SU-DHL-6 (cell line): Measurements from ENCODE around the gene FRZB.

ENCODE experiments used
- H2AFZ ChIP-seq: fragments of 200-600 bp; sonication (generic); 2 replicates; pipeline ENCODE4 v1.6.1; 2014; ENCODE audit warnings: low read depth, mild to moderate bottlenecking, moderate library complexity, mixed read lengths, antibody characterized with exemption, low read length; ENCODE audit not compliant: severe bottlenecking
- H3F3A ChIP-seq: fragments of 200-600 bp; shearing (Covaris generic); 2 replicates; pipeline ENCODE4 v1.6.0; 2016; ENCODE audit warnings: antibody characterized with exemption, mild to moderate bottlenecking; ENCODE audit not compliant: insufficient read depth
- H3K27ac ChIP-seq: fragments of 200-600 bp; sonication (generic); 2 replicates; pipeline ENCODE4 v1.5.1; 2016; ENCODE audit warnings: low read depth, mild to moderate bottlenecking, low read length, moderate library complexity, mixed read lengths
- H3K27me3 ChIP-seq: fragments of 200-600 bp; sonication (generic), shearing (Covaris generic); 2 replicates; pipeline ENCODE4 v1.6.0; 2014; ENCODE audit warnings: mild to moderate bottlenecking, low read length
- H3K36me3 ChIP-seq: fragments of 200-600 bp; sonication (generic); 2 replicates; pipeline ENCODE4 v1.6.1; 2014; ENCODE audit warnings: mild to moderate bottlenecking, low read length, mixed read lengths
- H3K4me2 ChIP-seq: fragments of 300-600, 200-600 bp; shearing (Covaris generic), sonication (generic); 2 replicates; pipeline ENCODE4 v1.6.0; 2014; ENCODE audit warnings: low read length, low read depth, mild to moderate bottlenecking; ENCODE audit not compliant: poor library complexity, severe bottlenecking
- H3K4me3 ChIP-seq: fragments of 200-600 bp; sonication (generic); 2 replicates; pipeline ENCODE4 v1.5.1; 2014; ENCODE audit warnings: antibody characterized with exemption, low read length, mild to moderate bottlenecking, mixed read lengths; ENCODE audit not compliant: insufficient read depth, poor library complexity, severe bottlenecking
- H3K79me2 ChIP-seq: fragments of 200-600 bp; sonication (generic); 2 replicates; pipeline ENCODE4 v1.6.1; 2014; ENCODE audit warnings: mild to moderate bottlenecking, low read length, moderate library complexity; ENCODE audit not compliant: insufficient read depth
- H3K9ac ChIP-seq: fragments of 200-600 bp; sonication (generic); 2 replicates; pipeline ENCODE4 v1.7.0; 2014; ENCODE audit warnings: mild to moderate bottlenecking, low read length
- H3K9me2 ChIP-seq: fragments of 200-600 bp; sonication (generic); replicated peaks from 2 replicates; pipeline ENCODE4 v1.6.1; 2014; ENCODE audit warnings: low read length; ENCODE audit not compliant: insufficient read depth
- H3K9me3 ChIP-seq: fragments of 200-600 bp; sonication (generic); 2 replicates; pipeline ENCODE4 v1.6.1; 2014; ENCODE audit warnings: low read length, mixed read lengths; ENCODE audit not compliant: insufficient read depth
- H4K20me1 ChIP-seq: fragments of 200-600 bp; sonication (generic); 2 replicates; pipeline ENCODE4 v1.6.1; 2014; ENCODE audit warnings: low read depth, mild to moderate bottlenecking, antibody characterized with exemption, low read length, moderate library complexity, mixed read lengths
- EZH2phosphoT487 ChIP-seq: fragments of 200-600 bp; sonication (generic), shearing (Covaris generic); conservative IDR thresholded peaks from 2 replicates; pipeline ENCODE4 v1.6.1; 2018; ENCODE audit warnings: mild to moderate bottlenecking, antibody characterized with exemption, low read length, moderate library complexity, mixed read lengths
- TF ChIP-seq, protein P1 (sequence below): fragments of 200-600 bp; sonication (generic); IDR thresholded peaks from one replicate; pipeline ENCODE4 v1.5.1; 2017; ENCODE audit warnings: antibody characterized with exemption, mild to moderate bottlenecking, low read length, moderate library complexity; ENCODE audit not compliant: insufficient read depth, poor library complexity, severe bottlenecking

Gene FRZB

DNA sequence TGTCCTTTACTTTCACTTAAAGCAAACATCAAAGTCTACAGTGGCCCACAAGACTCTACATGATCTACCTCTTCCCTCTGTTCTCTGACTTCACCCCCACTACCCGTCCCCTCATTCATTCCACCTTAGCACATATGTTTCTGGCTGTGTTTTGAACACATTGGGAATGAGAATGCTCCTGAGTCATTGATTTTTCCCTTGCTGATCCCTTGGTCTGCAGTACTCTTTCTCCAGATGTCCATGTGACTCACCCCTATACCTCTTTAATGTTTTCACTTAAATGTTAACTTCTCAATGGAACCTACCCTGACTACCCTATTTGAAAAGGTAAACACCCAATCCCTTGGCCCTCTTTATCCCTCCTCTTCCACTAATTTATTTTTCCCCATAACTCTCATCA is 30.7 kb upstream of the FRZB start:
- TF ChIP-seq EZH2phosphoT487, result no peak
- TF ChIP-seq, protein P1, sequence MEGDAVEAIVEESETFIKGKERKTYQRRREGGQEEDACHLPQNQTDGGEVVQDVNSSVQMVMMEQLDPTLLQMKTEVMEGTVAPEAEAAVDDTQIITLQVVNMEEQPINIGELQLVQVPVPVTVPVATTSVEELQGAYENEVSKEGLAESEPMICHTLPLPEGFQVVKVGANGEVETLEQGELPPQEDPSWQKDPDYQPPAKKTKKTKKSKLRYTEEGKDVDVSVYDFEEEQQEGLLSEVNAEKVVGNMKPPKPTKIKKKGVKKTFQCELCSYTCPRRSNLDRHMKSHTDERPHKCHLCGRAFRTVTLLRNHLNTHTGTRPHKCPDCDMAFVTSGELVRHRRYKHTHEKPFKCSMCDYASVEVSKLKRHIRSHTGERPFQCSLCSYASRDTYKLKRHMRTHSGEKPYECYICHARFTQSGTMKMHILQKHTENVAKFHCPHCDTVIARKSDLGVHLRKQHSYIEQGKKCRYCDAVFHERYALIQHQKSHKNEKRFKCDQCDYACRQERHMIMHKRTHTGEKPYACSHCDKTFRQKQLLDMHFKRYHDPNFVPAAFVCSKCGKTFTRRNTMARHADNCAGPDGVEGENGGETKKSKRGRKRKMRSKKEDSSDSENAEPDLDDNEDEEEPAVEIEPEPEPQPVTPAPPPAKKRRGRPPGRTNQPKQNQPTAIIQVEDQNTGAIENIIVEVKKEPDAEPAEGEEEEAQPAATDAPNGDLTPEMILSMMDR, result no peak

DNA sequence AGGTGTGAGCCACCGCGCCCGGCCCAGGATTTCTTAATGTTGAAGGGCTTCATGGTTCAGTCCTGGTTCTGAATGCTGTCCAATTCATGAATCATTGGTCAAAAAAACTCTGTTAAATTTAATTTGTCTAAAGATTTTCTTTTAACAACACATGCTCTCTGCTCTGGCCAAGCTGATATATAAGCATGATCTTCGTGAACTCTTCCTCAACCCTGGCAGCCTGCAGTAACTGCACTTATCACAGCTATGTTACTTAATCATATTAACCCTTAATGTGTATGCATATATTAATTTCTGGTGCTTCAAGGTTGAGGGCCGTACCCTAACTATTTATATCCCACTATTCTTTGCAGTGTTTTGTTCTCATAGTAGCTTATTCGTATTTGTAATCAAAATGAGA is 29.4 kb upstream of the FRZB start:
- no peaks in the 10 kb centered on the region for H3K79me2 ChIP-seq
- no peaks in the 10 kb centered on the region for H3F3A ChIP-seq
- no peaks in the 10 kb centered on the region for H4K20me1 ChIP-seq
- no peak overlapping the region for H3K27ac ChIP-seq
- no peaks in the 10 kb centered on the region for H3K27me3 ChIP-seq
- no peak overlapping the region for H3K4me2 ChIP-seq
- H2AFZ ChIP-seq, result no peak overlapping the region
- no peak overlapping the region for H3K9ac ChIP-seq
- no peaks in the 10 kb centered on the region for H3K36me3 ChIP-seq
- H3K4me3 ChIP-seq, result no peak overlapping the region
- TF ChIP-seq, protein P1, result no peak
- TF ChIP-seq EZH2phosphoT487, result no peak
- no peaks in the 10 kb centered on the region for H3K9me3 ChIP-seq
- no peaks in the 10 kb centered on the region for H3K9me2 ChIP-seq

More for the DNA sequence above, 30.7 kb upstream of the FRZB start:
- Histone ChIP-seq H4K20me1 (no peaks in the 10 kb centered on the region), H3K4me3 (no peak overlapping the region), H3K9me2 (no peaks in the 10 kb centered on the region), H3K27ac (no peak overlapping the region), H3K79me2 (no peaks in the 10 kb centered on the region), H3K27me3 (no peaks in the 10 kb centered on the region), H3K9me3 (no peaks in the 10 kb centered on the region), H3K4me2 (no peak overlapping the region), H3K36me3 (no peaks in the 10 kb centered on the region), H2AFZ (no peak overlapping the region), H3F3A (no peaks in the 10 kb centered on the region), H3K9ac (no peak overlapping the region)

DNA sequence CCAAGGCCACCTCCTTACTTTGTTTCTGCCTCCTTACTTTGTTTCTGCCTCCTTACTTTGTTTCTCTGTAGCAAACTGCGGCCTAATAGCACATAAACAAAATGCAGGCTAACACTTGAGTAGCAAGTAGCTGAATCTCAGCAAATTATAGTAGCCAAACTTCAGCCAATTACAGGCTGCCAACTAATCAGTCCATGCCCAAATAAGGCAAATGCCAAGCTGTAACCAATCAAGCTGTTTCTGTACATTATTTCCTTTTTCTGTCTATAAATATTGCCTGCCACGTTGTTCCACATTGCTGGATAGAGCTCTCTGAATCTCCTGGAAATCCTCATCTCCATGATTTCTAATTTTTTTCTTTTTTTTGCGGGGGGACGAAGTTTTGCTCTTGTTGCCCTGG is 28.7 kb upstream of the FRZB start:
- H3K79me2 ChIP-seq, result no peaks in the 10 kb centered on the region
- H3K9ac ChIP-seq, result no peak overlapping the region
- no peak overlapping the region for H3K4me3 ChIP-seq
- no peaks in the 10 kb centered on the region for H3K9me2 ChIP-seq
- no peaks in the 10 kb centered on the region for H3K9me3 ChIP-seq
- TF ChIP-seq EZH2phosphoT487, result no peak
- TF ChIP-seq, protein P1, result no peak
- H3K27ac ChIP-seq, result no peak overlapping the region
- H3K4me2 ChIP-seq, result no peak overlapping the region
- H3F3A ChIP-seq, result no peaks in the 10 kb centered on the region
- no peaks in the 10 kb centered on the region for H3K36me3 ChIP-seq
- no peak overlapping the region for H2AFZ ChIP-seq
- H3K27me3 ChIP-seq, result no peaks in the 10 kb centered on the region
- H4K20me1 ChIP-seq, result no peaks in the 10 kb centered on the region
